K562 (cell line): ENCODE measurements around the gene GRB10. TPM values are rescaled to one million over a fixed set of nuclear protein-coding genes. Genes with fewer than 3 reads are reported as not detected.

ENCODE experiments used
- ATAC-seq: fragments of 200-7000 bp; cut with Tn5 transposase; 3 replicates; pipeline ENCODE4 v1.9.1; 2020; ENCODE audit warnings: moderate library complexity
- BruUV-seq: library from RNA; stranded (reverse); fragments of 400-500 nt; replicated peaks from 2 replicates; lab custom pipeline; 2021; lab: Mats Ljungman, UMichigan
- CTCF ChIA-PET: fragments of 300-600 bp; formaldehyde crosslinking; extraction: SDS; loops from one replicate; lab custom pipeline; 2021; ENCODE audit warnings: low intra/inter-chr PET ratio; lab: Yijun Ruan, JAX
- POLR2A ChIA-PET: fragments of 300-600, 350-650 bp; sonication (Branson Sonifier 250); formaldehyde crosslinking; extraction: SDS; loops from one replicate; lab custom pipeline; 2021; ENCODE audit warnings: antibody characterized with exemption, inconsistent platforms; lab: Yijun Ruan, JAX
- DNase-seq, 4 experiments: peaks; one replicate each; pipeline versions ENCODE4 v3.0.0 to v3.0.0-alpha.2; 2011 to 2018; ENCODE audit warnings: low spot score in 3 of 4, mixed read lengths in 3 of 4; ENCODE audit errors: extremely low read depth in 1 of 4
- FAIRE-seq: peaks from 2 replicates; lab custom pipeline; 2011; peaks lifted over from hg19 to GRCh38; lab: Jason Lieb, UNC
- H2AFZ ChIP-seq: 2 replicates; pipeline ENCODE4 v1.6.0; 2011; ENCODE audit warnings: low read depth, low read length, control low read depth, inconsistent platforms
- H3K27ac ChIP-seq: fragments of 200-600 bp; 3 replicates; pipeline ENCODE4 v1.8.0; 2011; ENCODE audit warnings: low read depth, mild to moderate bottlenecking, control low read depth, inconsistent platforms, low read length, moderate library complexity, mixed read lengths; ENCODE audit errors: extremely low read depth
- H3K27me3 ChIP-seq, 2 experiments: fragments of 300-600 bp in 1 of 2; 2 replicates in 1 of 2; 3 replicates in 1 of 2; pipeline versions ENCODE4 v1.6.0 to v1.8.0; 2011; ENCODE audit warnings: inconsistent platforms in 2 of 2, low read length in 2 of 2, mild to moderate bottlenecking in 1 of 2, mixed read lengths in 1 of 2, moderate library complexity in 1 of 2; ENCODE audit not compliant: control insufficient read depth in 2 of 2, insufficient read depth in 2 of 2
- H3K36me3 ChIP-seq: fragments of 300-600 bp; 3 replicates; pipeline ENCODE4 v1.8.0; 2011; ENCODE audit warnings: mild to moderate bottlenecking, low read length, inconsistent platforms; ENCODE audit not compliant: control insufficient read depth, insufficient read depth
- H3K4me1 ChIP-seq, 2 experiments: fragments of 200-600 bp in 1 of 2; replicated peaks in 1 of 2; 2 replicates in 1 of 2; 3 replicates in 1 of 2; pipeline versions ENCODE4 v1.5.1 to v1.8.0; 2011; ENCODE audit warnings: inconsistent platforms in 2 of 2, low read length in 2 of 2, mild to moderate bottlenecking in 1 of 2, mixed read lengths in 1 of 2, moderate library complexity in 1 of 2; ENCODE audit not compliant: control insufficient read depth in 2 of 2, insufficient read depth in 2 of 2
- H3K4me2 ChIP-seq: 2 replicates; pipeline ENCODE4 v1.6.1; 2011; ENCODE audit warnings: low read length, control low read depth, inconsistent platforms, mixed read lengths; ENCODE audit not compliant: insufficient read depth
- H3K4me3 ChIP-seq: fragments of 200-600 bp; sonication (generic), shearing (Covaris generic); 2 replicates; pipeline ENCODE4 v1.5.1; 2016; ENCODE audit warnings: control low read depth, inconsistent platforms
- H3K79me2 ChIP-seq: fragments of 200-600 bp; 3 replicates; pipeline ENCODE4 v1.8.0; 2011; ENCODE audit warnings: low read length, inconsistent platforms; ENCODE audit not compliant: control insufficient read depth, insufficient read depth
- H3K9ac ChIP-seq, 2 experiments: 2 replicates each; pipeline versions ENCODE4 v1.6.0 to v1.6.1; 2011; ENCODE audit warnings: low read depth in 2 of 2, low read length in 2 of 2, control low read depth in 1 of 2, inconsistent platforms in 1 of 2, mild to moderate bottlenecking in 1 of 2, mixed read lengths in 1 of 2; ENCODE audit not compliant: insufficient read depth in 1 of 2
- H3K9me1 ChIP-seq: one replicate; pipeline ENCODE4 v1.6.0; 2011; ENCODE audit warnings: inconsistent platforms, mild to moderate bottlenecking, low read length, moderate library complexity; ENCODE audit not compliant: control insufficient read depth, insufficient read depth
- H3K9me3 ChIP-seq: replicated peaks from 2 replicates; pipeline ENCODE4 v1.5.1; 2011; ENCODE audit warnings: low read depth, low read length, inconsistent platforms; ENCODE audit not compliant: control insufficient read depth, insufficient read depth
- H4K20me1 ChIP-seq: replicated peaks from 2 replicates; pipeline ENCODE4 v1.6.1; 2011; ENCODE audit warnings: low read length, inconsistent platforms, mixed read lengths; ENCODE audit not compliant: control insufficient read depth, insufficient read depth
- ELF1 ChIP-seq: fragments of 200-800 bp; sonication (Bioruptor generic); IDR thresholded peaks from 2 replicates; pipeline ENCODE4 v1.6.1; 2016; ENCODE audit warnings: missing genetic modification characterization, missing compliant biosample characterization
- PHF8 ChIP-seq: fragments of 200-600 bp; sonication (generic); IDR thresholded peaks from 2 replicates; pipeline ENCODE4 v1.6.1; 2012; ENCODE audit warnings: mixed run types, mild to moderate bottlenecking, inconsistent platforms, low read length, moderate library complexity, borderline replicate concordance
- WGBS: fragments of 100-300 bp; shearing (Covaris generic); methylation state at CpG from one replicate; pipeline ENCODE4 v1.1.6; 2016; ENCODE audit warnings: low coverage, mixed read lengths; ENCODE audit not compliant: insufficient coverage; ENCODE audit errors: missing lambda C conversion rate; 5-methylcytosine and 5-hydroxymethylcytosine counted together
- in situ Hi-C: fragments of 300-500 bp; cut with MboI; formaldehyde crosslinking; loops from 4 replicates; pipeline ENCODE4 v1.15.0; 2018; ENCODE audit warnings: inconsistent platforms, mixed read lengths
- intact Hi-C: fragments of 100-400 bp; cut with micrococcal nuclease; formaldehyde crosslinking; loops from 2 replicates; pipeline ENCODE4 v1.14.2; 2022
- polyA plus RNA-seq, 8 experiments: library from polyadenylated mRNA; depleted of rRNA in 4 of 8; stranded (reverse) in 5 of 8; unstranded in 3 of 8; fragments of >200 nt; fragmentation: Nextera tagmentation in 2 of 8; fragmentation: Illumina TruSeq in 1 of 8; extraction: Ambion mirVana in 2 of 8; extraction: Trizol in 1 of 8; gene quantifications; 2 replicates each; pipeline versions ENCODE4 v1.2.1 to v1.2.3, GENCODE V29; 2011 to 2014; ENCODE audit warnings: inconsistent platforms in 1 of 8, missing spikeins in 1 of 8
- total RNA-seq, 7 experiments: library from RNA; depleted of rRNA in 6 of 7; stranded (reverse); fragments of >200 nt in 6 of 7; fragmentation: Illumina TruSeq in 2 of 7; extraction: Trizol in 2 of 7; gene quantifications; 2 replicates each; pipeline versions ENCODE4 v1.2.1 to v1.2.3, GENCODE V29; 2011 to 2021; ENCODE audit warnings: low replicate concordance in 1 of 7
- TF ChIP-seq, protein P1 (sequence below): sonication (generic); formaldehyde crosslinking; IDR thresholded peaks from 2 replicates; pipeline ENCODE4 v1.4.0; 2020; ENCODE audit warnings: mild to moderate bottlenecking, missing genetic modification reagents
- TF ChIP-seq, protein P2 (sequence below), 2 experiments: fragments of 150-350 bp in 1 of 2; IDR thresholded peaks; 2 replicates each; pipeline ENCODE4 v1.6.1; 2012 to 2016; ENCODE audit warnings: low read depth in 2 of 2, low read length in 2 of 2, mild to moderate bottlenecking in 1 of 2, moderate library complexity in 1 of 2

Gene GRB10
- total and polyA plus RNA-seq, 9 of the 15 experiments (the other 6 are each of a cell fraction or from before 2014, with no cell fraction given): 8.9 to 88.5 (median 40.7) TPM

- no peak overlapping the region for H3K27ac ChIP-seq
- peaks cover 2% of the 10 kb centered on the region; the same call in 1 of the 2 replicates for H4K20me1 ChIP-seq
- no peaks in the 10 kb centered on the region for H3K9me3 ChIP-seq
- no TSS peak for BruUV-seq
- ChIA-PET CTCF (no interaction called here), POLR2A (interaction anchor here (0.8 kb wide), 1 partner anchor 417 kb away, joined by 3 read pairs; no protein-coding TSS in a partner anchor)
- no peak overlapping the region for H3K4me2 ChIP-seq
- H3K79me2 ChIP-seq: peaks cover 3% of the 10 kb centered on the region; the same call in 1 of the 3 replicates
- DNase-seq (no peak), ATAC-seq (no peak), FAIRE-seq (no peak)
- intact Hi-C loops: no loop called here
- no peaks in the 10 kb centered on the region for H3K27me3 ChIP-seq
- in situ Hi-C loops: no loop called here
- no peaks in the 10 kb centered on the region; the same call in 1 of the 3 replicates for H3K36me3 ChIP-seq
- 84% methylated on average over 10 of the region's 10 CpGs for WGBS
- no peaks in the 10 kb centered on the region for H3K4me1 ChIP-seq
- no peaks in the 10 kb centered on the region for H3K9me1 ChIP-seq
- H2AFZ ChIP-seq: no peak overlapping the region
- H3K9ac ChIP-seq: no peak overlapping the region
- no peak overlapping the region for H3K4me3 ChIP-seq
- TF ChIP-seq ELF1 (tag): no peak
- TF ChIP-seq, protein P1, sequence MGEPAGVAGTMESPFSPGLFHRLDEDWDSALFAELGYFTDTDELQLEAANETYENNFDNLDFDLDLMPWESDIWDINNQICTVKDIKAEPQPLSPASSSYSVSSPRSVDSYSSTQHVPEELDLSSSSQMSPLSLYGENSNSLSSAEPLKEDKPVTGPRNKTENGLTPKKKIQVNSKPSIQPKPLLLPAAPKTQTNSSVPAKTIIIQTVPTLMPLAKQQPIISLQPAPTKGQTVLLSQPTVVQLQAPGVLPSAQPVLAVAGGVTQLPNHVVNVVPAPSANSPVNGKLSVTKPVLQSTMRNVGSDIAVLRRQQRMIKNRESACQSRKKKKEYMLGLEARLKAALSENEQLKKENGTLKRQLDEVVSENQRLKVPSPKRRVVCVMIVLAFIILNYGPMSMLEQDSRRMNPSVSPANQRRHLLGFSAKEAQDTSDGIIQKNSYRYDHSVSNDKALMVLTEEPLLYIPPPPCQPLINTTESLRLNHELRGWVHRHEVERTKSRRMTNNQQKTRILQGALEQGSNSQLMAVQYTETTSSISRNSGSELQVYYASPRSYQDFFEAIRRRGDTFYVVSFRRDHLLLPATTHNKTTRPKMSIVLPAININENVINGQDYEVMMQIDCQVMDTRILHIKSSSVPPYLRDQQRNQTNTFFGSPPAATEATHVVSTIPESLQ (CRISPR knock-in tag): no peak
- TF ChIP-seq, protein P2, sequence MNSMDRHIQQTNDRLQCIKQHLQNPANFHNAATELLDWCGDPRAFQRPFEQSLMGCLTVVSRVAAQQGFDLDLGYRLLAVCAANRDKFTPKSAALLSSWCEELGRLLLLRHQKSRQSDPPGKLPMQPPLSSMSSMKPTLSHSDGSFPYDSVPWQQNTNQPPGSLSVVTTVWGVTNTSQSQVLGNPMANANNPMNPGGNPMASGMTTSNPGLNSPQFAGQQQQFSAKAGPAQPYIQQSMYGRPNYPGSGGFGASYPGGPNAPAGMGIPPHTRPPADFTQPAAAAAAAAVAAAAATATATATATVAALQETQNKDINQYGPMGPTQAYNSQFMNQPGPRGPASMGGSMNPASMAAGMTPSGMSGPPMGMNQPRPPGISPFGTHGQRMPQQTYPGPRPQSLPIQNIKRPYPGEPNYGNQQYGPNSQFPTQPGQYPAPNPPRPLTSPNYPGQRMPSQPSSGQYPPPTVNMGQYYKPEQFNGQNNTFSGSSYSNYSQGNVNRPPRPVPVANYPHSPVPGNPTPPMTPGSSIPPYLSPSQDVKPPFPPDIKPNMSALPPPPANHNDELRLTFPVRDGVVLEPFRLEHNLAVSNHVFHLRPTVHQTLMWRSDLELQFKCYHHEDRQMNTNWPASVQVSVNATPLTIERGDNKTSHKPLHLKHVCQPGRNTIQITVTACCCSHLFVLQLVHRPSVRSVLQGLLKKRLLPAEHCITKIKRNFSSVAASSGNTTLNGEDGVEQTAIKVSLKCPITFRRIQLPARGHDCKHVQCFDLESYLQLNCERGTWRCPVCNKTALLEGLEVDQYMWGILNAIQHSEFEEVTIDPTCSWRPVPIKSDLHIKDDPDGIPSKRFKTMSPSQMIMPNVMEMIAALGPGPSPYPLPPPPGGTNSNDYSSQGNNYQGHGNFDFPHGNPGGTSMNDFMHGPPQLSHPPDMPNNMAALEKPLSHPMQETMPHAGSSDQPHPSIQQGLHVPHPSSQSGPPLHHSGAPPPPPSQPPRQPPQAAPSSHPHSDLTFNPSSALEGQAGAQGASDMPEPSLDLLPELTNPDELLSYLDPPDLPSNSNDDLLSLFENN (IDR thresholded peaks at IDR 0.05; ENCODE audit: low read depth in 2 of 2, low read length in 2 of 2): no peak
- TF ChIP-seq PHF8: no peak
- TF ChIP-seq, all 486 proteins: peak for 0
Measured at GRCh38 chr7:50647286-50647980, 135.3 kb downstream of the GRB10 start.
